Common myeloid progenitor, CD34-positive (primary cell): Measurements from ENCODE around the gene SLC8A1.

Experiments used
- CTCF ChIA-PET: fragments of 350-600 bp; sonication (Branson Sonifier 250); formaldehyde crosslinking; loops from one replicate; lab custom pipeline; 2021; ENCODE audit warnings: antibody characterized with exemption; lab: Charles Lee
- POLR2A ChIA-PET: fragments of 350-600 bp; sonication (Branson Sonifier 250); formaldehyde crosslinking; loops from one replicate; lab custom pipeline; 2021; ENCODE audit warnings: antibody characterized with exemption; lab: Charles Lee
- DNase-seq, 3 donors: peaks; one replicate each; pipeline versions ENCODE4 v3.0.0 to v3.0.0-alpha.2; 2013
- H3K27ac ChIP-seq, 2 experiments: 1 replicate in 1 of 2; 2 replicates in 1 of 2; pipeline ENCODE4 v1.7.0; 2013; ENCODE audit warnings: inconsistent platforms in 2 of 2, low read length in 2 of 2, mild to moderate bottlenecking in 2 of 2, low read depth in 1 of 2, moderate library complexity in 1 of 2; ENCODE audit not compliant: severe bottlenecking in 2 of 2, insufficient read depth in 1 of 2, poor library complexity in 1 of 2
- H3K27me3 ChIP-seq, 5 experiments: replicated peaks in 2 of 5; 1 replicate in 3 of 5; 2 replicates in 2 of 5; pipeline versions ENCODE4 v1.6.1 to v1.7.0; 2013; ENCODE audit warnings: low read length in 4 of 5, mild to moderate bottlenecking in 2 of 5, moderate library complexity in 2 of 5, inconsistent platforms in 1 of 5; ENCODE audit not compliant: insufficient read depth in 5 of 5, control insufficient read depth in 4 of 5
- H3K36me3 ChIP-seq, 4 experiments: 1 replicate in 2 of 4; 2 replicates in 2 of 4; pipeline versions ENCODE4 v1.6.1 to v1.7.0; 2013; ENCODE audit warnings: low read length in 3 of 4, control low read depth in 1 of 4, mild to moderate bottlenecking in 1 of 4; ENCODE audit not compliant: control insufficient read depth in 4 of 4, insufficient read depth in 4 of 4
- H3K4me1 ChIP-seq, 4 experiments: 1 replicate in 3 of 4; 2 replicates in 1 of 4; pipeline versions ENCODE4 v1.6.1 to v1.7.1; 2013; ENCODE audit warnings: low read length in 3 of 4, mild to moderate bottlenecking in 3 of 4, control low read depth in 1 of 4, inconsistent platforms in 1 of 4, moderate library complexity in 1 of 4; ENCODE audit not compliant: control insufficient read depth in 4 of 4, insufficient read depth in 4 of 4; ENCODE audit errors: control extremely low read depth in 1 of 4
- H3K4me3 ChIP-seq, 7 experiments: 1 replicate in 4 of 7; 2 replicates in 3 of 7; pipeline versions ENCODE4 v1.5.1 to v1.7.0; 2013; ENCODE audit warnings: mild to moderate bottlenecking in 7 of 7, low read length in 6 of 7, moderate library complexity in 6 of 7, inconsistent platforms in 2 of 7, low read depth in 2 of 7, control low read depth in 1 of 7; ENCODE audit not compliant: insufficient read depth in 4 of 7, control insufficient read depth in 1 of 7; ENCODE audit errors: extremely low read depth in 1 of 7
- H3K9me3 ChIP-seq, 5 experiments: 1 replicate in 4 of 5; 2 replicates in 1 of 5; pipeline versions ENCODE4 v1.6.1 to v1.7.1; 2013; ENCODE audit warnings: low read length in 4 of 5, mild to moderate bottlenecking in 2 of 5, inconsistent platforms in 1 of 5, low read depth in 1 of 5, moderate library complexity in 1 of 5; ENCODE audit not compliant: control insufficient read depth in 4 of 5, insufficient read depth in 2 of 5; ENCODE audit errors: control extremely low read depth in 1 of 5
- WGBS: methylation state at CpG from one replicate; pipeline ENCODE4 v1.1.5; 2013; ENCODE audit not compliant: insufficient coverage; 5-methylcytosine and 5-hydroxymethylcytosine counted together

SLC8A1 gene

DNA sequence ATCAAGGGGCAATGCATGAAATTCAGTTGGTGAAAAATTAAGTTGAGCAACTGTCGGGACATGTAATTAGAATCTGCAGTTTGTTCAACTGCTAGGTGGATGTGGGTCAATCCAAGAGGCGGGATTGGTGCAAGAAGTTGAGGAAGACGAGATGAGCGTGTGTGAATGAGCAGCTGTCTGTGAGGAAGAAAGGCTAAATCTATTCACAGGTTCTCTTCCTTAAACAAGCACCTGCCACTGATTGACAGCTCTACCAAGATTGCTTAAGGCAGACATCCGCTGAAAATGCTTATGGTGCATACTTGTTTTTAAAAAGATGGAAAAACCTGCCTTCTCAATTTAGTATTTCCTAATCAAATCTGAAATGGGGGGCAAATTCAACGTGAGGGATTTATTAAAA, 349.4 kb downstream of the SLC8A1 start:
- H3K4me1 ChIP-seq: no peaks in the 10 kb centered on the region
- no peaks in the 10 kb centered on the region for H3K9me3 ChIP-seq
- no peaks in the 10 kb centered on the region for H3K27me3 ChIP-seq
- no peak overlapping the region for H3K4me3 ChIP-seq
- ChIA-PET CTCF (no interaction called here), POLR2A (no interaction called here)
- DNase-seq: no peak
- no peaks in the 10 kb centered on the region for H3K36me3 ChIP-seq
- WGBS: 93% methylated on average over 4 of the region's 6 CpGs
- no peak overlapping the region for H3K27ac ChIP-seq

DNA sequence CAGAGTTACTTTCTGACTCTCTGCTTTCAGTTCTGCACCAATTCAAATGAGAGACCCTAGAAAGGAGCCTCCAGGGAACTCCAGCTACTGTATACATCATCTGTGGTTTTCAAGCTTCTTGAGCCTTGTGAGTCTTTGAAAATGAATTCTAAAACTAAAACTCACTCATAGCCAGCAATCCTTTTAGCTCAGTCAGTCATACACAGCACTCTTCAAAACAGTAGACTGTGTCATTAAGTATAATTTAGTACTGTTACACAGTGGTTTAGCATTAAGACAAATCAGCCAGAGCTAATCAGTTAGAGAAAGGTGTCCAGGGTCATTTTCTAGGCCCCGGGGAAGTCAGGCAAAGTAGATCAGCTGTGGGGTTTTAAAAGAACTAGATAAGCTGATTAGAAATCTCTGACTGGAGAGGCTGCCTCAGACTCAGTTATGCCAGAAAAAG, 350.7 kb downstream of the SLC8A1 start:
- 25% methylated on average over 1 of the region's 1 CpG for whole genome bisulfite sequencing
- Histone ChIP-seq H3K4me1 (no peaks in the 10 kb centered on the region), H3K27me3 (no peaks in the 10 kb centered on the region), H3K4me3 (no peak overlapping the region), H3K27ac (no peak overlapping the region), H3K9me3 (no peaks in the 10 kb centered on the region), H3K36me3 (no peaks in the 10 kb centered on the region)
- DNase-seq: peak in 1 of 3 donors; percentile 2
- POLR2A ChIA-PET: no interaction called here
- CTCF ChIA-PET: interaction anchor here (0.9 to 1.1 kb wide), 2 partner anchors 11 to 53 kb away, joined by 3 read pairs; no protein-coding TSS in a partner anchor

DNA sequence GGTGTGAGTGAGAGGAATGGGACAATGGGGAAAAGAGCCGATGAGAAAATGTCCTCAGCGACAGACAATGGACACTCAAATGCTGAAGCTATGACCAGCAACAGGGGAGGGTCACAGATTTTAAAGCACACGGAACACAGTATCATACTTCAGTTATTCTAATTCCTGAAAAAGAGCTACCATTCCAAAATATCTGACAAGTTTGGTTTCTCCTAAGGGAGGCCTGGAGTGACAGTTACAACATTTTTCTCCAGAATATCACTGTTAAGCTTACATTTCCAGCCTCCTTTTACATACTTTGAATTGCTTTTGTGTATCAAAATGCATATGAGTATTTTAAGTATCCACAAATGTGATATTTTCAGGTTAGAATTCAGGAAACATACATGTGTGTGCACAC, 351.2 kb downstream of the SLC8A1 start:
- 91% methylated on average over 3 of the region's 3 CpGs for WGBS
- ChIA-PET POLR2A (no interaction called here), CTCF (interaction anchor here (0.9 to 1.1 kb wide), 2 partner anchors 11 to 53 kb away, joined by 3 read pairs; no protein-coding TSS in a partner anchor)
- Histone ChIP-seq H3K27me3 (no peaks in the 10 kb centered on the region), H3K36me3 (no peaks in the 10 kb centered on the region), H3K9me3 (no peaks in the 10 kb centered on the region), H3K27ac (no peak overlapping the region), H3K4me3 (no peak overlapping the region), H3K4me1 (no peaks in the 10 kb centered on the region)
- DNase-seq: no peak

DNA sequence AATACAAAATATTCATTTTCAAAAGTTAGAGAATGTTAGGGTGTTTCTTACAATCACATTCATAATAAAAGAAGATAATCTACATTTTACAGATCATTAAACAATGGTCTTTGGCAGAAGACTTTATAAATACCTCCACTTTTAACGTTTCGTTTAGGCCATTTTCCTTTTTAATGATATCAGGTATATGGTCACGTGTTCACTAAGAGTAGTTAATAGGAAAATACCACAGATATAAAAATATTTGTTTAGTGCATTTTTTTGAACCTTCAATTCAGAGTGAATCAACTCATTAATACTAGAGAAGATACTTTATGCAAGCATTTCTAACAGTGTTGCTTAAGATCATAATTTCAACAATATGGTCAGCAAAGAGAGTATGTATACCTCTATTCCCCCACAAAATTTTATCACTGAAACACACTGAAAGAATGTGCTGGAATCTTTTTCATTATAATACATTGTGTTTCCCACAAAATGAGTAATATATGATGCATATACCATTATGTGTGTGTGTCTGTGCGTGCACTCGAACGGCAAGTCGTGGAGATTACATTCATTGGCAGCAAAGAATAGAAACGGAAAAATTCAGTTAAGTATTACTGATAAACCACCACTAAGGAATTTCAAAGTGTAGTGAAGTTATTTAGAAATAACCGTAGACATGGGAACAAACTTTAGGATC, 353.0 kb downstream of the SLC8A1 start:
- Histone ChIP-seq H3K27me3 (no peaks in the 10 kb centered on the region), H3K27ac (no peak overlapping the region), H3K4me3 (no peak overlapping the region), H3K36me3 (no peaks in the 10 kb centered on the region), H3K4me1 (peaks cover 0 to 5% (median 0%) of the 10 kb centered on the region in 4 experiments), H3K9me3 (no peaks in the 10 kb centered on the region)
- POLR2A ChIA-PET: no interaction called here
- CTCF ChIA-PET: no interaction called here
- no CpG with 5 or more reads among the region's 9 CpGs for WGBS
- no peak for DNase-seq

DNA sequence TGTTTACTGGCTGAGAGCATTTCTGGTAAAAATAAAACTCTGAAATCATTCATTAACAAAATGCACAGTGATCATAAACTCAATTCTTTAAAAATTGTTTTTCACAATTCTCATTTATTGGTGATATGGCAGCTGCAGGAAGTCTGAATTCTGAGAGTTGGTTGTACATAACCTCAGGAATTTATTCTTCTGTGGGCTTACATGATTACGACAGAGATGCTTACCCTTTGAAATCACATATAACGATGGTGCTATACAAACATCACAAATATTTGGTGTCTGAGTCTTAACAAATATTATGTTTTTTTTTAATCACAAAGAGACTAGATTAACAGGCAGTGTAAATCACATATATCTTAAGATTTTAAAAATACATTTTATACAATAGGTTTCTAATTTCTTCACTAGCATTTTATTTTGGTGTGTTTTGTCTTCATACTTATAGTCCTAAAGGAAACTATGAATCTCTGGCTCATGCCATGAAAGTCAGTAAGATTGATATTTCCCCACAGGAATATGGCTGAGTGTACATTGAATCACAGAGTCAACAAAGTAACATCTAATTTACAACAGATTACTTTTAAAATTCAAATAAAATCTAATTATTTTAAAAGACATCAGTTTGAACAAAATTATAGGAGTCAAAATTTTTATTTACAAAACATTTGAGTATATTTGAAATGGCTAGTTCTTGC, 354.1 kb downstream of the SLC8A1 start:
- ChIA-PET POLR2A (no interaction called here), CTCF (no interaction called here)
- no peak for DNase-seq
- no peak overlapping the region for H3K4me3 ChIP-seq
- no peaks in the 10 kb centered on the region for H3K36me3 ChIP-seq
- no peak overlapping the region for H3K27ac ChIP-seq
- no peaks in the 10 kb centered on the region for H3K27me3 ChIP-seq
- H3K9me3 ChIP-seq: no peaks in the 10 kb centered on the region
- WGBS: no CpG with 5 or more reads among the region's 2 CpGs
- peaks cover 0 to 5% (median 0%) of the 10 kb centered on the region in 4 experiments for H3K4me1 ChIP-seq

DNA sequence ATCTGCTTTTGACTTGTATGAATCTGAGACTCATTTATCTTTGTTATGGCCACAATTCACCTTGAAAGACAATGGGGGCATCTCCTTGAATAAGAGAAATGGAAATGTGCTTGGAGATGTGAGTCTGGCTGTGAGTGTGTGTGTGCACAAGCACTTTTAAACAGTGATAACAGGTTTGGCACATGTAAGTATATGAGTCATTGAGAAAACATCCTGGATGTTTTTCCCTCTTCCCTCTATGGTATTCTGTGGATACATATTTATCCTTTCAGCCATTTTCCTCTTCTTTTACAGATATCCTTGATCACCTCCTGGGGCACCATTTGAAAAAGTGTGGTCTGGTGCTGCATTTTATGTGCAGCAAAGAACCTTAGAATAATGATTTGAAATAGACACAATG, 355.5 kb downstream of the SLC8A1 start:
- H3K4me1 ChIP-seq: peaks cover 0 to 5% (median 0%) of the 10 kb centered on the region in 4 experiments
- H3K27ac ChIP-seq: no peak overlapping the region
- no peak for DNase-seq
- ChIA-PET POLR2A (no interaction called here), CTCF (no interaction called here)
- H3K9me3 ChIP-seq: no peaks in the 10 kb centered on the region
- no peak overlapping the region for H3K4me3 ChIP-seq
- no peaks in the 10 kb centered on the region for H3K36me3 ChIP-seq
- H3K27me3 ChIP-seq: no peaks in the 10 kb centered on the region

DNA sequence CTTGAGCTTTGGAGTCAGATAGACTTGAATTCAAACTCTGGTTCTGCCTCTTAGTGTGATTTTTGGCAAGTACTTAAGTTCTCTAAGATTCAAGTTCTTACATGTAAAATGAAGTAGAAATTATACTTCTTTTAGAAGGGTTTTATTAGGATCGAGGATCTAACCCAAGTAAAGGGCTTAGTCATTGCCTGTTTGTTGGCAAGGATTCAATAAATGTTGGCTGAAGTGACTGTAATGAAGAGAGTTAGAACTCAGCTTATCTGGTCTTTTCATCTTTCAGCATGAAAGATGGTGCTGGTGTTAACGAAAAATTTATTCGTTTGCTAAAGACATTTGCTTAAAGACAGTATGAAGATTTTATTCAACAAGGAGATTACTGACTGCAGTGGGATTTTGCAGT, 356.9 kb downstream of the SLC8A1 start:
- DNase-seq: peak; percentile 8 to 64 (median 62)
- H3K9me3 ChIP-seq: no peaks in the 10 kb centered on the region
- ChIA-PET CTCF (no interaction called here), POLR2A (no interaction called here)
- WGBS: 0% methylated on average over 3 of the region's 3 CpGs
- H3K36me3 ChIP-seq: no peaks in the 10 kb centered on the region
- H3K27ac ChIP-seq: no peak overlapping the region
- H3K4me1 ChIP-seq: peaks cover 0 to 5% (median 0%) of the 10 kb centered on the region in 4 experiments
- H3K4me3 ChIP-seq: no peak overlapping the region
- no peaks in the 10 kb centered on the region for H3K27me3 ChIP-seq
